HG03432 (cell line): Measurements from ENCODE around the gene ONECUT3.

ENCODE experiments used
- ATAC-seq: cut with Tn5 transposase; IDR thresholded peaks from one replicate; pipeline ENCODE4 v1.9.1; 2021; ENCODE audit warnings: mild to moderate bottlenecking, moderate library complexity; ENCODE audit not compliant: unreplicated experiment

Gene ONECUT3

GRCh38 chr19:1767464-1767933 lies 14.2 kb downstream of the ONECUT3 start:
- no peak for ATAC-seq

DNA sequence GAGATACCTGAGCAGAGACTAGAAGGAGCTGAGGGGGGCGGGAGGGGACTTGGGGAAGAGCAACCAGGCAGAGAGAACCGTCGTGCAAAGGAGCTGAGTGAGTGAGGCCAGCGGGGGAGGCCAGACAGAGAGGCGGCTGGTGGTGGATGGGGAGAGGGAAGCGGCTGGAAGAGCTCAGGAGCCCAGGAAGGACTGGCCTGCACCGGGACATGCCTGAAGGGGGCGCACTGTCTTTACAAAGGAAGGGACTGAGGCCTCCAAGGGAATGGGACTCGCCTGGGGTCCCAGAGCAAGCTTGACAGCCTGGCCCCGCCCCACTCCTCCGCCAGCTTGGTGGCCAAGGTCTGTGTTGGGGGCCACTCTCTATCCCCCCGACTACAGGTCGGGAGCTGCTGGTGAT lies 14.9 kb downstream of the ONECUT3 start:
- ATAC-seq, result no peak

DNA sequence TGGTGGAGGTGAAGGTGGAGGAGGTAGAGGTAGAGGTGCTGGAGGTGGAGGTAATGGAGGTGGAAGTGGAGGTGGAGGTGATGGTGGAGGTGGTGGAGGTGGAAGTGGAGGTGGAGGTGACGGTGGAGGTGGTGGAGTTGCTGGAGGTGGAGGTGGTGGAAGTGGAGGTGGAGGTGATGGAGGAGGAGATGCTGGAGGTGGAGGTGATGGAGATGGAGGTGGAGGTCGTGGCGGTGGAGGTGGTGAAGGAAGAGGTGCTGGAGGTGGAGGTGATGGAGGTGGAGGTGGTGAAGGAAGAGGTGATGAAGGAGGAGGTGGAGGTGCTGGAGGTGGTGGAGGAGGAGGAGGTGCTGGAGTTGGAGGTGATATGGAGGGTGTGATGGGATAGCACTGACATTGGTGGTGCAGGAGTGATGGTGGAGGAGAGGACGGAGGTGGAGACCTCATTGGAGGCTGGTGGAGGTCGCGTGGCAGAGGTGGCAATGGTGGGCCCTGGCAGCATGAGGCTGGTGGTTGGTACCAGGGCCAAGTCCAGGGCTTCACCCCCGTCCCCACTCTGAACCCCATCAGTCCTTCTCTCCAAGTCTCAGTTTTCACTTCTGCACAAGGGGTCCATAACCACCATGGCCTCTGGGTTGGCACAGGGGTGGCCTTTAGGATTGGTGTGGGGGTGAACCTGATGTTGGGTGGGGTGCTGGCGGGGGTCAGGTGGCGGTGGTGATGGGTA lies 15.8 kb downstream of the ONECUT3 start:
- no peak for ATAC-seq

- no peak for ATAC-seq
Measured at GRCh38 chr19:1769645-1769985, 16.3 kb downstream of the ONECUT3 start.

DNA sequence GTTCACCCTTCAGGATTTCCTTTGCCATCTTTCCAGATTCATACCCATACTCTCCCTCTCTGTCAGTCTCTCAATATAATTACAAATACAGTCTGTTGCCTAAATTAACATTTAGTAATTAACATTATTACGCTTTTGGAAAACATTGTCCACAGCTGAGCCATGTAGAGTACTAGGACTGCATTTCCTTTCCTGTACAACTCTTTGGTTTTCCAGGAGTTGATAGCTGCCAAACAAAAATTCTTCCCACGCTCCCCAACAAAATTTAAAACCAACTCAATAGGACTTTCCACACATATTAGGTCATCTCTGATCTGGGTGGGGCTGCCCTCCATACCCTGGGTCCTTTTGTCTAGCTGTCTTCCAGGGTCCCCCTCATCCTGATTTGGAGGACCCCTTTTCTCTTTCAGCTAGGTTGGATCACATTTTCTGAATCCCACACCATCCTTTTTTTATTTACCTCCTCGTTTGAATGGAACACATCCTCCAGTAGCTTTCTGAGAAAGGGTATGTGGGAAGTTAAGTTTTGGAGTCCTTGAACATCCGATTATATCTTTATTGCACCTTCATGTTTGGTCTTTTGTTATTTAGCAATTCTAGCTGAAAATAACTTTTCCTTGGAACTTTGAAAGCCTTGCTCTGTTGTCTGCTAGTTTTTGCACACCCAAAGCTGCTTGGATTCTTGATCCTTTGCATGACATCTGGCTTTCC lies 17.7 kb downstream of the ONECUT3 start:
- no peak for ATAC-seq

GRCh38 chr19:1773184-1773583 lies 19.9 kb downstream of the ONECUT3 start:
- no peak for ATAC-seq

GRCh38 chr19:1774989-1775772 lies 21.9 kb downstream of the ONECUT3 start:
- no peak for ATAC-seq

DNA sequence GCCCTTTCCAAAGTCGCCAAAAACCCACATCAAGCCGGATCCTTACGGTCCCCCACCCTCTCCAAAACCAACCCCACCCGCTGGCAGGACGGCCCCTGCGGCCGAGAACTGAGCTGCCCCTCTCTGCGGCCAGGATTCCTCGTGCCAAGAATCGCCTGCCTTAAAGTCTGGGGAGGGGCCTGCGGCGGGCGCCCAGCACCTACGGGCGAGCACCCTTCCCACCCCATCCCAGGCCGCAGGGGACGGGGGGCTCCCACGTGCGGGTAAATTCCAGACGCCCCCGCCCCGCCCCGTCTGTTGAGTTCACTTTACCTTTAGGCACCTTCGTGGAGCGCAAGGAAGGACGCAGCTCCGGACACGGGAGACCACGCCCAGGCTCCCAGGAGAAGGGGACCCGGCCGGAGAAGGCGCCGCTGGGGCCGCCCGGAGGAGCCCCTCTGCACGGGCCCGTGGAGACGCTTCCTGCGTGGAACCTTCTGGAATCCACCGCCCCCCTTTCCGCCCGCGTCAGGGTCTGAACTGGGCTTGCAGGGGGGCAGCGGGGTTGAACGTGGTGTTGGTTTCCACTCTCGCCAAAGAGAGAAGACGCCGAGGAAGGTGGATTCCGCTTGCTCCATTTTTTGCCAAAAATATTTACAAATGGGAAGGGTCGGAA lies 22.8 kb downstream of the ONECUT3 start:
- ATAC-seq, result no peak

- no peak for ATAC-seq
Measured at GRCh38 chr19:1776606-1777147, 23.4 kb downstream of the ONECUT3 start.

GRCh38 chr19:1777149-1777548 lies 23.8 kb downstream of the ONECUT3 start:
- ATAC-seq, result no peak

- ATAC-seq, result no peak
Measured at GRCh38 chr19:1779574-1779973, 26.3 kb downstream of the ONECUT3 start.

GRCh38 chr19:1780272-1780958 lies 27.1 kb downstream of the ONECUT3 start:
- no peak for ATAC-seq

DNA sequence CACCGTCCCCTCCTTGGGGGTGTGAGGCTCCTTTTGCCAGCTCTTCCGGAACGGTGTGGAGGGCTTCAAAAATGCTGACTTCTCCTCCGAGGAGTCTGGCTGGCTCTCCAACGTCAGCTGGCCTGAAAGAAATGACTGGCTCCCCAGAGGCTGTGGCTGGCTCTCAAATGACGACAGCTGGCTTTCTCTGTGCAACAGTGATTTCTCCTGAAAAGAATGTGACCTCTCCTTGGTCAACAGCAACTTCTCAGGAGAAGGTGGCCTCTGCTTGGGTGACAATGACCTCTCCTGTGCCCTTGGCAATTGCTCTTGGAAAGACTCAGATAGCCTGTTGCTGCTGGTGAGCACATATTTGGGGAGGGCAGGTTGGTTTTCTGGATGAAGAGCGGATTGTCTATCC lies 29.2 kb downstream of the ONECUT3 start:
- no peak for ATAC-seq

DNA sequence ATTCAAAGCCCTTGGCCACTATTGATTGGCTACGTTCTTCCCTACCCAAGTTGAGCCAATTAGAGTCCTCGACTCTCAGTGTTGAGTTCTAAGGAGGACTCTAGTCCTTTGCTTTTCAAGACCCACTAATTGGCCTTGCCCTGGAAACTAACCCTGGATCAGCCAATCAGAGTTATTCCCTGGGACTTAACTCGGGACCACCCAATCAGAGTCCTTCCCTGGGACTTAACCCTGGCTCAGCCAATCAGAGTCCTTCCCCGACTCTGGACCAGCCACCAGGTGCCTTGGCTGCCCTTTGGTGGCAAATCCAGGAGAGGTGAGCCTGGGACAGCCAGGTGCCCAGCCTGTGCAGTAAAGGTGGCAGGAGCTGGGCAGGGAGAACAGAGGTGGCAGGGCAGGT lies 30.0 kb downstream of the ONECUT3 start:
- ATAC-seq, result no peak

DNA sequence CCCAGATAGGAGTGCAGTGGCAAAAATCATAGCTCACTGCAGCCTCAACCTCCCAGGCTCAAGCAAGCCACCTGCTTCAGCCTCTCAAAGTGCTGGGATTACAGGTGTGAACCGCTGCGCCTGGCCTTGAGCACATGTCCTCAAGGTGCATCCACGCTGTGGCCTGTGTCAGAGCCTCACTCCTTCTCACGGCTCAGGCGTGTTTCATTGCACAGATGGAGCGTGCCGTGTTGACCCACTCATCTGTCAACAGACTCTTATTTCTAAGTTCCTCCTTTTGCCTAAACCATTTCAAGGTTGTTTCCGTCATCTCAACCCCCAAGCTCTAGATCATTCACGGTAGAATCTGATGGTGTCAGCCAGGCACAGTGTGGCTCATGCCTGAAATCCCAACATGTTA lies 30.6 kb downstream of the ONECUT3 start:
- ATAC-seq, result no peak

DNA sequence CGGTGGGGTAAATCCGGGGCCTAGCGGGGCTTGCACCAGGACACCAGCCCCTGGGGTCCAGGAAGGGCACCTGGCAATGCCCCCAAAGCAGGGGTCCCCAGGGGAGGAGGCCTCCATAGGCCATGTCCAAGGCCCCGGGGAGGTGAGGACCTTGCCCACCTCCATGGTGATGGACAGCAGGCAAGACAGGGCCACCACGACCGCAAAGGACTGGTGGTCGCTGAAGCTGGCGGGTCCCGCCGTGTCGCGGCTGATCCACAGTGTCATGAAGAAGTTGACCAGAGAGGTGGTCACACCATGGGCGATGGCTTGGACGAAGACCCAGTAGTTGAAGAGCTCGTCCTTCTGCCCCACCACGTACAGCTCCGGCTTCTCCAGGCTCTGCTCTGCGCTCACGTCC lies 32.0 kb downstream of the ONECUT3 start:
- no peak for ATAC-seq

DNA sequence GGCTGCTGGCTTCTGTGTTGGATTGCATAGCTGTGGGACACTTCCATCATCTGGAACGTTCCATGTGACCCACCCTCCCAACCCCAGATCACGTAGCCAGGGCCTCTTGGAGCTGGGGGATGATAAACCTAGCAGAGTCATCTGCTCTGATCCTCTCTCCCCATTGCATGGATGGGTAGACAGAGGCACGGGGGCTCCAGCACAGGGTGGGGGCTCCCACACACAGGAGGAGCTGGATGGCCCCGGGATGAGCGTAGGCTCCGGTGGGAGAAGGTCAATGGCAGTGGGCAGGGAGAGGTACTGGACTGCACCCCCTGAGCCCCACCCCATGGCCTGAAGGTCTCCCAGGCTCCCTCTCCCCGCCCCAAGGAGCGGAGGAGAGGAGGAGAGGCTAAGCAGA lies 33.4 kb downstream of the ONECUT3 start:
- ATAC-seq, result no peak

- no peak for ATAC-seq
Measured at GRCh38 chr19:1787116-1787515, 33.8 kb downstream of the ONECUT3 start.

DNA sequence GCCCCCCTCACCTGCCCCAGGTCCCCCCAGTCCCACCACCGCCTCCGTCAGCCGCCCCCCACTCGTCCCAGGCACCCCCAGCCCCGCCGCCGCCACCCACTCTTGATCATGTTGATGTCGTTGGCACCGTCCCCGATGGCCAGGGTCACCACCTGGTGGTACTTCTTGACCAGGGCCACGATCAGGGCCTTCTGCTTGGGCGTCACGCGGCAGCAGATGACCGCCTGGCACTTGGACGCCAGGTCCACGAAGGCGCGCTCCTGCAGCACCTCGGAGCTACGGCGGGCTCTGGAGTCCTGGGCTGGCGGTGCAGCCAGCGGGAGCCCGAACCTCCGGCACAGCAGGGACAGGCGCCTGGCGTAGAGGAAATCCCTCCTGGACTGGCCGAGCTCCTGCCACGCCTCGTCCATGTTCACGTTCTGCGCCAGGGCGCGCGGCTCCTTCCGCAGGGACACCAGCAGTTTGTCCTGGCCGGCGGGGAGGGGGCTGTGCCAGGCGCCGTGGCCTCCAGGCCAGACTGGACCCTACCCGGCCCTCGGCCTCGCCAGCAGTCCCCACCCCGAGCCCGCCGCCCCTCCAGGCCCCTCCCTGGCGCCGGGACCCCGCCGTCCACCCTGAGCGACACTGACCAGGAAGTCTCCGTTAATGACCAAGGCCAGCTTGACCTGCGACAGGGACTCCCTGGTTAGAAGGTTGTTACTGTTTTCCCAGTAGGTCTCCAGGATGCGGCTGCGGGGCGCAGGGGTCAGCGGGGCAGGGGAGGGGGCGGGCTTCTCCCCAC lies 36.1 kb downstream of the ONECUT3 start:
- ATAC-seq, result no peak
